NCI-H526 treated with DMSO at 0.1 percent for 48 hours (cell line): ENCODE results near the gene CD300LB.
A peak's percentile ranks its signal among the peaks of the same experiment; 100 is the strongest.

Source experiments
- DNase-seq: peaks from one replicate; lab custom pipeline; 2025; lab: John Stamatoyannopoulos, UW

The CD300LB gene

DNA sequence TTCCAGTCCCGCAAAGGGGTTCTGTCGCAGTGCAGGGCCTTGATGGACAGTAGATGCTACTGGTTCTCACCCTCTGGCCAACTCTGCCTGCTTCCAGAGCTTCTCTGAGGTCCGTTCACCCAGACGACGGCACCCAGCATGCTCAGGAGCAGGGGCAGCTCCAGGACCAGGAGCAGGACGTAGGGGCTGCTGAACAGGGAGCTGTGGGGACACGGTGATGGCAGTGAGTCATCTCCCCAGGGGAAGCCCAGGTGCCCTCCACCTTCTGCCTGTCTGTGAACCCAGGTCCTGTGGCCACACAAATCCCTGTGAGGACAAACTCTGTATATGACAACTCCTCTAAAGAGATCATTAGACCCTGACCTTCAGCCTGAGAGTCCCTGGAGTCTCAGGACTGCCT, 18.1 kb upstream of the CD300LB start:
- no peak for DNase-seq

- no peak for DNase-seq
Measured at GRCh38 chr17:74547736-74548135, 16.5 kb upstream of the CD300LB start.

DNA sequence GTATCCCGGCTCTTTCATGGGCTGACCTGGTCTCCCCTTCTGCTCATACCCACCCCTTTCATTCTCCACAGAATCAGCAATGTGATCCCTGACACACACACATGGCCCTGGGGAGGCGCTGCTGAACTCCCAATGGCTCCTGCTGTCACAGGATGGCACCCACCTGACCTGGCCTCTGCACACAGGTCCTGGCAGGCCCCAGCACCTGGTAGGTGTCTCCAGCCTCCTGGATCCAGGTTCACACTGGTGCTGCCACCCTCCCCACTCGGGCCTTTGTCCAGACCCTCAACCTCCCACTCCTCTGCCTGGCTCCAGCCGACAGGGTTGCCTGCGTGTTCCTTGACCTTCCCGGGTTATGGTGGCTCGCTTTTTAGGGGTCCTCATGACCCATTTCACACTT, 16.0 kb upstream of the CD300LB start:
- no peak for DNase-seq

DNA sequence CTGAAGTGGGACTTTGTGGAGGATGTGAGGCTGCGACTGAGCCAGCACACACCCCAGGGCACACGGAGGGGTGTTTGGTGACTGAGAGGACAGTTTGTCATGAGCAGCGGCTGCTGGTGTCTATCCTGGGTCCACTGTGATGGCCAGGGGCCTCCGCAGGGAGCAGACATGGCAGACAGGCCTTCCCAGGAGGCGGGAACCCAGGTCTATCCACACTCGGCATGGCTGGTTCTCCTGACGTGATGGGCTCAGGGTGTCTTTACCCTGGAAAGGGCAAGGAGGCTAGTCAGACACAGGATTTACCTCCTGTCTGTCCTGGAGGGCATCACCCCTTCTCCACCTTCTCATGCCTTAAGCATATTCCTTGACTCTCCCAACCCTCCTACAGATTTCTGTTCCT, 15.3 kb upstream of the CD300LB start:
- DNase-seq = no peak

DNA sequence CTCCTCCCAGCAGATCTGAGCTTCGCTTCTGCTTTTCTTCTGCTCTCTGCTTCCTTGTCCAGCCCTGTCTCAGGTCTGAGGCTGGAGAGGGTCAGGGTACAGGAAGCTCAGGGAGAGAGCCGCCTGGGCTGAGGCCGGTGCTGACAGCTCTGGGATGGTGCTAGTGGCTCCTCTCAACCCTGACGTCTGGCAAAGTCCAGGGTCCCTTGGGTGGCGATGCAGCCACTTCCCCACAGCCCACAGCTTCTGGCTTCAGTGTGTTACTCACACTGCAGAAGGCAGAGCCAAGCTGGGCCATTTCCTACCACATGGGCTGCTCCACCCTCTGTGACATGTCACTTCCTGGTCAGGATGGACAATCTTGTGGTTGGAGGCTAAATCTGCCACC, 14.6 kb upstream of the CD300LB start, which contains the start of gene CD300C:
TSS of gene CD300C (minus strand) at position 273 of the 388 bp plus-strand sequence. CDS start 333 bp downstream, outside the sequence.
- no peak for DNase-seq

GRCh38 chr17:74544991-74545842, 13.9 kb upstream of the CD300LB start:
- DNase-seq = no peak

DNA sequence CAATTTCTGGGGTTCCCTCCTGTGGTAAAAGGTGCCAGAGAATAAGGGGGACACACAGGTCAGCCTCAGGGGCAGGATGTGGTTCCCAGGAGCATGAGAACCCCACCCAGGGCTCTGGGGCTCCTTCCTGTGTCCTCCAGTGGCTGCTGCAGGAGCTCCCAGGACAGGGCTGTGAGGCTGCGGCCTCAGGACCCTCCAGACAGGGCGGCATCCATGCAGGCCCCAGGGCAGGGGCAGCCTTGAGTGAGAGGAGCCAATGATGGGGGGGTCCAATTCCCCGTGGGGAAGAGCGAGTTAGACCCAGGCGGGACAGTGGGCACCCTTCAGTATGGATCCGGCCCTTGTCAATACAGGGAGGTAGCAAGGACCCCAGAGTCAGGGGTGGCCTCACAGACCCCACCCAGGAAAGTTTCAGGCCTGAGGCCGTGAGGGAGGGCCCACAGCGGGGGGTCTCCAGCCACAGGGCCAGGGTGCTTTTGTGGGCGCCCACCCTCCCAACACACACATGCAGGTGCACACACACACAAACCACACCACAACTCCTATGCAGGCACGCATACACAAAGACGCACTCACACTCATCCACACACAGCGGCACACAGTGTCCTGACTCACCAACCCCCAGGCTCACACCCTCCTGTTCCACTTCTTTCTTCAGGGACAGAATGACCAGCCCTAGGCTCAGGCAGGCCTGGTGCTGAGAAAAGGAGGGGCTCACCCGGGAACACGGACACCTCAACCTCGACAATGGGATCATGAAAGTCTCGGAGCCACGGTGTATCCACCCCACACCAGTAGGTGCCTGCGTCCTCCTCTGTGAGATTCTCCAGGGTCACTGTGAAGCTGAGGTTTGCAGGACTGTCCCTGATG, 12.9 kb upstream of the CD300LB start:
- no peak for DNase-seq

- no peak for DNase-seq
Measured at GRCh38 chr17:74543406-74543805, 12.1 kb upstream of the CD300LB start.

DNA sequence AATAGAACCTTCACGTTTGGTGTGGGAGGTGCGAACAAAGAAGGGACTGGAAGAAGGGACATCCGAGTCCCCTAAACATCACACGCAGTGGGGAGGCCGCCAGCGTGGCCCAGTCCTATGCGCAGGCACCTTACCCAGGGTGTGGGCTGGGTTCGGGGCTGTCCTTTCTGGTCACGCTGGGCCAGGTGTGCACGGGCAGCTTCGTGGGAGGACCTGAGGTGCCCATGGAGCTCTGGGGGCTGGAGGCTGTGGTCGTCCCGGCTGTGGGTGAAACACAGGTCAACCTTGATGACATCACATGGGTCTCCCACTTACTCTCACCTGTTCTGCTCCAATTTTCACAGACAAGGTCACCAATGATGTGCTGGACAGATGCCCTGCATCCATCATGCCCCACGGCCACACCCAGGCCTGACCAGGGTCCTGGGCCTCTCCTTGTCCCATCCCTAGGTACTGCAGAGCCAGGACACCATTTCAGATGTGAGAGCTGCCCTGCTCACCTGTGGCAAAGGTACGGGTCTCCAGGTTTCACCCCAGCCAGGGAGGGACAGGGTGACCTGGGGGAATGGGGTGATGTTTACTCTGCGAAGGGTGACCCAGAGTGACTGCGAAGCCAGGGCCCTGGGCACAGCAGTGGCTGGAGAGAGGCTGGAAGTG, 11.6 kb upstream of the CD300LB start:
- no peak for DNase-seq

DNA sequence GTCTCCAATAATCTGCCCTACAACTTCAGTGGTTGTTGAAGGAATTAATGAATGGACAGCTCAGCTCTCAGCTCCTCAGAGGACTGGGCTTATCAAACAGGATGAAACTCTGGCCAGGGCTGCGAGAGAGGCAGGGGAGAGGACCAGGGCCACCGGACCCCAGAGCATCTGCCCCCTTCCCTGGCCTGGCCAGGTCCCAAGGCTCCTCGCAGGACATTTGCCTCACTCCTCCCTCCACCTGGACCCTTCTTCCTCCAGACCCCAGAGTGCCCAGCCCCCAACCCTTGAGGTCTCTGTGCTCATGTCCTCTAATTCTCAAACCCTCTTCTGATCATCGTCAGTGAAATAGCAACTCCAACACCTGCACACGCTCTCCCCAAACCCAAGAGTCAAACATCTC, 10.9 kb upstream of the CD300LB start:
- DNase-seq = no peak

GRCh38 chr17:74541176-74542111, 10.2 kb upstream of the CD300LB start:
- no peak for DNase-seq

DNA sequence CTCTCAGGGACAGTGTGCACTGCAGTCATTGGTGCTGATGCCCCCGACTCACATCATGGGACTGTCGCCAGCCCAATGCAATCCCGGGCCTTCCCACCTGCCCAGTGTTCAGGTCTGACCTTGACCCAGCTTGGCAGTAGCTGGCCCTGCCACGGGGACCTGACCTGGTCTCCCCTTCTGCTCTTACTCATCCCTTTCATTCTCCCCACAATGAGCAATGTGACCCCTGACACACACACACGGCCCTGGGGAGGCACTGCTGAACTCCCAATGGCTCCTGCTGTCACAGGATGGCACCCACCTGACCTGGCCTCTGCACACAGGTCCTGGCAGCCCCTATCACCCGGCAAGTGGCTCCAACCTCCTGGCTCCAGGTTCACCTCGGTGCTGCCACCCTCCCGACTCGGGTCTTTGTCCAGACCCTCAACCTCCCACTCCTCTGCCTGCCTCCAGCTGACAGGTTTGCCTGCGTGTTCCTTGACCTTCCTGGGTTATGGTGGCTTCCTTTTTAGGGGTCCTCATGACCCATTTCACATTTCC, 8.1 kb upstream of the CD300LB start:
- no peak for DNase-seq

GRCh38 chr17:74536890-74537289, 5.6 kb upstream of the CD300LB start:
- DNase-seq = no peak

DNA sequence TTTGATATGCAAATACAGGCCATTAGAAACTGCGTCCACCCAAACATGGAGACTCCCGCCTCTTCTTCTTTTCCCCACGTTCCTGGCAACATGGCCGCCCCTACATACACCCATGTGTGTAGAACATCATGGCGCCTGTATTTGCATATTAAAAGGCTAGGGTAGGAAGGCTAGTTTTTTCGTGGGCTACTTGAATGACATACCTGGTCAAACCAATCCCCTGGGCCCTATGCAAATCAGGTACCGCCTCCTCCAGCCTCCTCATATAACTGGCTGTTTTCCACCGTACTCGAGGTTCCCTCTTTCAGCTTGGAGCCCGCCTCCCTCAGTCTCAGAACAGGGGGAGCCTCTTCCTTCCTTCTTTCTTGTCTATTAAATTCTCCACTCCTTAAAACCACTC, 840 bp upstream of the CD300LB start:
- DNase-seq = peak; percentile 31

GRCh38 chr17:74530831-74531150, 484 bp downstream of the CD300LB start:
- no peak for DNase-seq

GRCh38 chr17:74529243-74529642, 2.0 kb downstream of the CD300LB start:
- no peak for DNase-seq

- DNase-seq = no peak
Measured at GRCh38 chr17:74528491-74529199, 2.6 kb downstream of the CD300LB start.

- DNase-seq = no peak
Measured at GRCh38 chr17:74527756-74528155, 3.5 kb downstream of the CD300LB start.

- DNase-seq = no peak
Measured at GRCh38 chr17:74527081-74527480, 4.2 kb downstream of the CD300LB start.

DNA sequence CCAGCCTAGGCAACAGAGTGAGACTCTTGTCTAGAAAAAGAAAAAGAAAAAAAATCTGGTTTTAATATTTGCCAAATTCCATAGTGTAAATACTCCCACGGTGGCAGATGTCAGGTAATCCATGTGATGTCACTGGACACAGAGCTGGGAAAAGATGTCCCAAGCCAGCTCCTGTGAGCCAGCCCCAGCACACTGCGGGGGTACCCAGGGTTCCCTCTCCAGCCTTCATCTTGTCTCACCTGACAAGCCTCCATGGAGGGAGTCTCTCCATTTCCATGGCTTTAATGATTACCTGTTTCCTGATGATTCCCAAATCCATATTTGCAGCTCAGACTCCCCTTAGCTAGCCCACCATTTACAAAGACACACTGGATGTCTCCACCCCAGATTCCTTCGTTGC, 4.6 kb downstream of the CD300LB start:
- DNase-seq = no peak
